Right lobe of liver (tissue), 6 donors: ENCODE data around the gene RTN4. TPM values are rescaled to one million over a fixed set of nuclear protein-coding genes. Genes with fewer than 3 reads are reported as not detected.
A peak's percentile ranks its signal among the peaks of the same experiment; 100 is the strongest.

ENCODE experiments used
- ATAC-seq, 4 donors: fragments of 200-7000 bp; cut with Tn5 transposase; one replicate each; pipeline ENCODE4 v1.9.1; 2020; ENCODE audit warnings: mild to moderate bottlenecking in 4 of 4, moderate library complexity in 4 of 4
- DNase-seq, 3 donors: peaks; one replicate each; pipeline ENCODE4 v3.0.0-alpha.2; 2020
- H3K27ac ChIP-seq, 3 donors: fragments of 200-600 bp; one replicate each; pipeline ENCODE4 v1.8.0; 2022
- H3K27me3 ChIP-seq, 2 donors: fragments of 200-600 bp; one replicate each; pipeline ENCODE4 v1.8.0; 2022
- H3K36me3 ChIP-seq, 4 donors: fragments of 200-600 bp; sonication (generic) in 1 of 4; one replicate each; pipeline versions ENCODE4 v1.5.1 to v1.8.0; 2017 to 2022; ENCODE audit warnings: control low read depth in 1 of 4
- H3K4me1 ChIP-seq, 4 donors: fragments of 200-600 bp; sonication (generic) in 1 of 4; one replicate each; pipeline versions ENCODE4 v1.5.1 to v1.8.0; 2017 to 2022; ENCODE audit warnings: control low read depth in 1 of 4
- H3K4me3 ChIP-seq, 3 donors: fragments of 200-600 bp; one replicate each; pipeline ENCODE4 v1.8.0; 2022
- H3K9me3 ChIP-seq, 4 donors: fragments of 200-600 bp; sonication (generic) in 1 of 4; one replicate each; pipeline versions ENCODE4 v1.5.1 to v1.8.0; 2017 to 2022; ENCODE audit warnings: control low read depth in 1 of 4
- CTCF ChIP-seq, 4 donors: fragments of 200-600 bp in 3 of 4; fragments of 450-650 bp in 1 of 4; IDR thresholded peaks; one replicate each; pipeline versions ENCODE4 v1.5.1 to v1.8.0; 2016 to 2022; ENCODE audit warnings: antibody characterized with exemption in 4 of 4, mild to moderate bottlenecking in 2 of 4
- POLR2A ChIP-seq: fragments of 450-650 bp; IDR thresholded peaks from one replicate; pipeline ENCODE4 v1.6.1; 2017; ENCODE audit warnings: antibody characterized with exemption, mild to moderate bottlenecking
- WGBS: methylation state at CpG from one replicate; pipeline ENCODE4 v1.1.6; 2018; ENCODE audit warnings: low coverage, low lambda C conversion rate; ENCODE audit not compliant: insufficient coverage; ENCODE audit errors: missing lambda C conversion rate; 5-methylcytosine and 5-hydroxymethylcytosine counted together
- intact Hi-C, 2 donors: fragments of 100-400 bp; cut with DNase I; formaldehyde crosslinking; loops; one replicate each; pipeline versions ENCODE4 v1.11.2 to v1.14.1; 2022
- total RNA-seq, 6 experiments: library from RNA; depleted of rRNA in 2 of 6; stranded (reverse); fragments of >200 nt in 2 of 6; fragmentation: NEBNext Ultra II Directional in 3 of 6; extraction: Animal tissue kit (Norgen Biotek cat#: 25700) in 3 of 6; gene quantifications; one replicate each; pipeline versions ENCODE4 v1.1.0 to v1.2.4, GENCODE V29; 2016 to 2023
- donor health status: DM: no; HTN: yes; CAD: no.
- donor health status: DM: no; HTN: no; CAD: no.
- donor health status: DM: no; HTN: no; CAD: no.
- donor health status: DM: no; HTN: yes; CAD: no.
- donor health status: DM: no; HTN: yes; CAD: no.

RTN4 gene
- total RNA-seq, 6 experiments from 2014 or later: 126 to 195 (median 177) TPM

DNA sequence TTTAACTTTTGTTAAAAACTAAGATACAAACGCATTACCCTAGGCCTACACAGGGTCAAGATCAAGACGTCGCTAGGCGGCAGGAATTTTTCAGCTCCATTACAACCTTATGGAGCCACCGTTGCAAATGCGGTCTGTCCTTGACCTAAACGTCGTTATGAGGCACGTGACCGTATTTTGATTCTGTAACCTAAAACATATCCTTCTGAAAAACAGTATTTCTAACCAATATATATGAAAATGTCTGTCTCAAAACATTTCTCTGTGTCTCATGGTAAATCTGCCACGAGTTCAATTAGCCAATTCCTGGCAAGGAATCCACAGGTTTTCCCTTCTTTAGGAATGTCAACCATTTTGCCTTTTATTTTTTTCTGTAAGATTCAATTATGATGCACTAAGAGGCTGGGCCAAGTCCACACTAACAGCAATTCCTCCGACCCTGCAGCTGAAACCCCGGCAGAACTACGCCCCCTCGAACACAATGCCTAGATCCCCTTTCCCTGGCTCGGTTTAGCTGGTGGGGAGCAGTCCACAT, 1.7 kb downstream of the RTN4 start:
- Histone ChIP-seq H3K9me3 (no peaks in the 10 kb centered on the region), H3K27me3 (no peaks in the 10 kb centered on the region), H3K27ac (peak overlapping the region; percentile 85 to 97 (median 87)), H3K36me3 (no peaks in the 10 kb centered on the region), H3K4me1 (peaks cover 0 to 10% (median 0%) of the 10 kb centered on the region in 4 donors), H3K4me3 (peak overlapping the region; percentile 64 to 71 (median 65))
- ATAC-seq: no peak
- WGBS: 27% methylated on average over 16 of the region's 16 CpGs
- no peak for TF ChIP-seq POLR2A
- no peak for TF ChIP-seq CTCF (IDR thresholded peaks at IDR 0.05)
- DNase-seq: no peak
- intact Hi-C loops: no loop called here

- Histone ChIP-seq H3K27ac (peak overlapping the region in 1 of 3 donors; percentile 87), H3K4me1 (peaks cover 0 to 10% (median 0%) of the 10 kb centered on the region in 4 donors), H3K27me3 (no peaks in the 10 kb centered on the region), H3K4me3 (peak overlapping the region; percentile 2 to 71 (median 64)), H3K36me3 (no peaks in the 10 kb centered on the region), H3K9me3 (no peaks in the 10 kb centered on the region)
- ATAC-seq: no peak
- intact Hi-C loops: no loop called here
- 34% methylated on average over 9 of the region's 9 CpGs for WGBS
- DNase-seq: no peak
- no peak for TF ChIP-seq POLR2A
- TF ChIP-seq CTCF (IDR thresholded peaks at IDR 0.05): no peak
Observed at GRCh38 chr2:55047677-55048299, 2.5 kb downstream of the RTN4 start.

GRCh38 chr2:55045780-55046179, 4.5 kb downstream of the RTN4 start:
- H3K36me3 ChIP-seq: no peaks in the 10 kb centered on the region
- no peak overlapping the region for H3K4me3 ChIP-seq
- no peak for ATAC-seq
- H3K27me3 ChIP-seq: no peaks in the 10 kb centered on the region
- H3K9me3 ChIP-seq: no peaks in the 10 kb centered on the region
- no peak for TF ChIP-seq POLR2A
- no peak for TF ChIP-seq CTCF (IDR thresholded peaks at IDR 0.05)
- DNase-seq: no peak
- intact Hi-C loops: no loop called here
- peaks cover 0 to 5% (median 0%) of the 10 kb centered on the region in 4 donors for H3K4me1 ChIP-seq
- no peak overlapping the region for H3K27ac ChIP-seq
- WGBS: 69% methylated on average over 6 of the region's 6 CpGs

GRCh38 chr2:55043841-55044240, 6.4 kb downstream of the RTN4 start:
- Histone ChIP-seq H3K9me3 (no peaks in the 10 kb centered on the region), H3K27me3 (no peaks in the 10 kb centered on the region), H3K36me3 (no peaks in the 10 kb centered on the region), H3K4me3 (no peak overlapping the region), H3K4me1 (no peaks in the 10 kb centered on the region), H3K27ac (no peak overlapping the region)
- no peak for TF ChIP-seq POLR2A
- TF ChIP-seq CTCF (IDR thresholded peaks at IDR 0.05): no peak
- DNase-seq (no peak), ATAC-seq (no peak)
- intact Hi-C loops: no loop called here
- WGBS: 93% methylated on average over 7 of the region's 8 CpGs
